Ovary (tissue), 3 donors: ENCODE measurements around the gene ENOPH1.

Source experiments
- EP300 ChIP-seq: sonication (generic); formaldehyde crosslinking; IDR thresholded peaks from one replicate; pipeline ENCODE4 v1.6.1; 2017; ENCODE audit warnings: antibody characterized with exemption
- POLR2A ChIP-seq: fragments of 450-650 bp; IDR thresholded peaks from one replicate; pipeline ENCODE4 v1.6.1; 2017; ENCODE audit warnings: antibody characterized with exemption, mild to moderate bottlenecking, moderate library complexity
- TF ChIP-seq, protein P1 (sequence below), 3 donors: fragments of 450-650 bp in 2 of 3; fragments of 200-600 bp in 1 of 3; IDR thresholded peaks; one replicate each; pipeline versions ENCODE4 v1.5.1 to v1.8.0; 2016 to 2022; ENCODE audit warnings: antibody characterized with exemption in 3 of 3, mild to moderate bottlenecking in 1 of 3
- donor health status: DM: no; HTN: no; CAD: no.

DNA sequence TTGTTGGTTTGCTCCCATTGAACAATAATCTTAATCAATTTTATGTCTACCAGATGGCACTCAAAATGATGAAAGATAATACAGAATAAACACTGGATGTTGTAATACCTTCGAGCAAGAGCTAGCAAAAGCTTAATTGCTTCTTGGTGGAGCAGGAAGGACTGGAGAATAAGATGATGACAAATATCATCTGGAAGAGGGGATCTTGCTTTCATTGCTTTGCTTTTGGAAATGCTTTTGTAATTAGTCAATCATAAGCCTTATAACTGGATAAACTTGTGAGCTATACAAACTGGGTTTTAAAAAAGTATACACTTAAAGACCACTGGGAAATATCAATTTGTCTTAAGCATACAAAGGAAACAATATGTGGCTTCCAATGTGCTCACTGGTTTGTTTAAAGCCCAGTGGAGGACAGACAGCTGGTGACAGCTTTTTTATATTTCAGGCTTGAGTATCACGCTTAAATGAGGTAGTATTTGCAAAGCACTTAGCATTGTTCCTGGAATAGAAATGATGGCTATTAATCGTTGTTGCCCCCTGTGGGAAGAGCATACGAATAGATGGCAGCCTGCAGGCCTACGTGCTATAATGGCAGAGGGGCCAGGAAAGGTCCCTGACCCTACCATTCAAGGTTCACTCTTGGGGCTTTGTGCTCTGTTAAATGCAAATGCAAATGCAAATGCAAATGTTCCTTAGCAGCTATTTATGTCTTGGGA, 70.2 kb downstream of the ENOPH1 start:
- TF ChIP-seq, protein P1, sequence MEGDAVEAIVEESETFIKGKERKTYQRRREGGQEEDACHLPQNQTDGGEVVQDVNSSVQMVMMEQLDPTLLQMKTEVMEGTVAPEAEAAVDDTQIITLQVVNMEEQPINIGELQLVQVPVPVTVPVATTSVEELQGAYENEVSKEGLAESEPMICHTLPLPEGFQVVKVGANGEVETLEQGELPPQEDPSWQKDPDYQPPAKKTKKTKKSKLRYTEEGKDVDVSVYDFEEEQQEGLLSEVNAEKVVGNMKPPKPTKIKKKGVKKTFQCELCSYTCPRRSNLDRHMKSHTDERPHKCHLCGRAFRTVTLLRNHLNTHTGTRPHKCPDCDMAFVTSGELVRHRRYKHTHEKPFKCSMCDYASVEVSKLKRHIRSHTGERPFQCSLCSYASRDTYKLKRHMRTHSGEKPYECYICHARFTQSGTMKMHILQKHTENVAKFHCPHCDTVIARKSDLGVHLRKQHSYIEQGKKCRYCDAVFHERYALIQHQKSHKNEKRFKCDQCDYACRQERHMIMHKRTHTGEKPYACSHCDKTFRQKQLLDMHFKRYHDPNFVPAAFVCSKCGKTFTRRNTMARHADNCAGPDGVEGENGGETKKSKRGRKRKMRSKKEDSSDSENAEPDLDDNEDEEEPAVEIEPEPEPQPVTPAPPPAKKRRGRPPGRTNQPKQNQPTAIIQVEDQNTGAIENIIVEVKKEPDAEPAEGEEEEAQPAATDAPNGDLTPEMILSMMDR (IDR thresholded peaks at IDR 0.05) = no peak
- TF ChIP-seq POLR2A = no peak
- no peak for TF ChIP-seq EP300
